GM08714 (cell line): ENCODE measurements around the gene CD37.
"Not testable (repeated sequence)": the region's sequence is repeated elsewhere in the genome, so short reads cannot be mapped to it uniquely, and the experiment has no call there.

Experiments
- H3K4me3 ChIP-seq: fragments of 200-500 bp; sonication (Bioruptor generic); 2 replicates; pipeline ENCODE4 v1.5.1; 2014; ENCODE audit warnings: mild to moderate bottlenecking, low read length, inconsistent platforms
- ZNF274 ChIP-seq: IDR thresholded peaks from 2 replicates; pipeline ENCODE4 v1.6.1; 2012; ENCODE audit warnings: mild to moderate bottlenecking, low read depth, low read length

The CD37 gene

GRCh38 chr19:49318296-49318695 is 16.9 kb upstream of the CD37 start:
- no peak for TF ChIP-seq ZNF274
- no peak overlapping the region for H3K4me3 ChIP-seq

GRCh38 chr19:49324801-49325576 is 10.2 kb upstream of the CD37 start, which contains the start of gene SLC6A16:
SLC6A16 (minus strand) TSS chr19:49325191; CDS start chr19:49311347, 13,844 bp downstream.
- TF ChIP-seq ZNF274: no peak
- no peak within 1 kb of the TSS for H3K4me3 ChIP-seq

GRCh38 chr19:49325756-49326155 is 9.4 kb upstream of the CD37 start:
- not testable (repeated sequence) for H3K4me3 ChIP-seq

GRCh38 chr19:49326165-49326704 is 9.0 kb upstream of the CD37 start:
- TF ChIP-seq ZNF274: no peak
- no peak overlapping the region for H3K4me3 ChIP-seq

GRCh38 chr19:49327878-49328544 is 7.2 kb upstream of the CD37 start:
- TF ChIP-seq ZNF274: no peak

GRCh38 chr19:49328741-49329140 is 6.5 kb upstream of the CD37 start:
- no peak for TF ChIP-seq ZNF274
- no peak overlapping the region for H3K4me3 ChIP-seq

More at GRCh38 chr19:49327878-49328544, 7.2 kb upstream of the CD37 start:
- H3K4me3 ChIP-seq: no peak overlapping the region

GRCh38 chr19:49331187-49331586 is 4.0 kb upstream of the CD37 start:
- H3K4me3 ChIP-seq: not testable (repeated sequence)

GRCh38 chr19:49331616-49332055 is 3.6 kb upstream of the CD37 start:
- TF ChIP-seq ZNF274: no peak
- H3K4me3 ChIP-seq: no peak overlapping the region

GRCh38 chr19:49332691-49333417 is 2.4 kb upstream of the CD37 start:
- H3K4me3 ChIP-seq: not testable (repeated sequence)

- peak overlapping the region; percentile 11; the same call in 1 of the 2 replicates for H3K4me3 ChIP-seq
- TF ChIP-seq ZNF274: no peak
Observed at GRCh38 chr19:49333418-49333805, 1.8 kb upstream of the CD37 start.

- peak overlapping the region; percentile 11; the same call in 1 of the 2 replicates for H3K4me3 ChIP-seq
- TF ChIP-seq ZNF274: no peak
Observed at GRCh38 chr19:49333811-49334288, 1.4 kb upstream of the CD37 start.

- TF ChIP-seq ZNF274: no peak
- H3K4me3 ChIP-seq: peak overlapping the region; percentile 67
Observed at GRCh38 chr19:49335784-49336481, 727 bp downstream of the CD37 start.

GRCh38 chr19:49336482-49337266 is 1.5 kb downstream of the CD37 start:
- no peak for TF ChIP-seq ZNF274
- H3K4me3 ChIP-seq: peak overlapping the region; percentile 67; the same call in 1 of the 2 replicates
